Left hindlimb (tissue), 1 donor: Measurements from ENCODE around the gene FOXF2.

Experiments
- DNase-seq: peaks from one replicate; pipeline ENCODE4 v3.0.0-alpha.2; 2018

The FOXF2 gene

GRCh38 chr6:1392813-1393640, 3.7 kb downstream of the FOXF2 start:
- DNase-seq = no peak

GRCh38 chr6:1393641-1394283, 4.4 kb downstream of the FOXF2 start:
- no peak for DNase-seq

GRCh38 chr6:1394514-1395463, 5.4 kb downstream of the FOXF2 start:
- no peak for DNase-seq

GRCh38 chr6:1395506-1395905, 6.1 kb downstream of the FOXF2 start:
- no peak for DNase-seq

- no peak for DNase-seq
Observed at GRCh38 chr6:1395941-1396908, 6.8 kb downstream of the FOXF2 start.

- DNase-seq = no peak
Observed at GRCh38 chr6:1396952-1397868, 7.8 kb downstream of the FOXF2 start.

GRCh38 chr6:1399085-1399780, 9.9 kb downstream of the FOXF2 start:
- no peak for DNase-seq

GRCh38 chr6:1400126-1400850, 10.9 kb downstream of the FOXF2 start:
- DNase-seq = no peak

GRCh38 chr6:1402369-1402768, 13.0 kb downstream of the FOXF2 start:
- DNase-seq = no peak

GRCh38 chr6:1402868-1403267, 13.5 kb downstream of the FOXF2 start:
- DNase-seq = no peak

GRCh38 chr6:1403851-1404712, 14.7 kb downstream of the FOXF2 start:
- no peak for DNase-seq

- DNase-seq = no peak
Observed at GRCh38 chr6:1404713-1405098, 15.3 kb downstream of the FOXF2 start.

GRCh38 chr6:1405221-1405620, 15.8 kb downstream of the FOXF2 start:
- no peak for DNase-seq

GRCh38 chr6:1406306-1407072, 17.1 kb downstream of the FOXF2 start:
- DNase-seq = no peak

- DNase-seq = no peak
Observed at GRCh38 chr6:1407499-1407990, 18.2 kb downstream of the FOXF2 start.

- no peak for DNase-seq
Observed at GRCh38 chr6:1409774-1410465, 20.5 kb downstream of the FOXF2 start.

GRCh38 chr6:1412901-1413300, 23.5 kb downstream of the FOXF2 start:
- no peak for DNase-seq
